Karpas-422 (cell line): ENCODE data around the gene HTT. TPM values are rescaled to one million over a fixed set of nuclear protein-coding genes. Genes with fewer than 3 reads are reported as not detected.

Experiments used
- DNase-seq: peaks from one replicate; pipeline ENCODE4 v3.0.0-alpha.2; 2015
- H2AFZ ChIP-seq: fragments of 200-600 bp; sonication (generic); 2 replicates; pipeline ENCODE4 v1.6.1; 2014; ENCODE audit warnings: antibody characterized with exemption, low read length, mixed read lengths
- H3K27ac ChIP-seq: fragments of 200-600 bp; sonication (generic); 2 replicates; pipeline ENCODE4 v1.5.1; 2014; ENCODE audit warnings: mild to moderate bottlenecking, low read length, moderate library complexity
- H3K27me3 ChIP-seq: fragments of 200-600 bp; sonication (generic); 2 replicates; pipeline ENCODE4 v1.6.1; 2014; ENCODE audit warnings: low read length, mixed read lengths
- H3K36me3 ChIP-seq: fragments of 200-600 bp; sonication (generic); 2 replicates; pipeline ENCODE4 v1.6.1; 2014; ENCODE audit warnings: low read length, mixed read lengths; ENCODE audit not compliant: insufficient read depth
- H3K4me1 ChIP-seq: fragments of 200-600 bp; sonication (generic); 2 replicates; pipeline ENCODE4 v1.6.1; 2014; ENCODE audit warnings: mild to moderate bottlenecking, low read length, mixed read lengths
- H3K4me2 ChIP-seq: fragments of 200-600 bp; sonication (generic); 2 replicates; pipeline ENCODE4 v1.6.1; 2014; ENCODE audit warnings: low read length, low read depth, mild to moderate bottlenecking; ENCODE audit not compliant: poor library complexity, severe bottlenecking
- H3K4me3 ChIP-seq: fragments of 200-600 bp; sonication (generic); 2 replicates; pipeline ENCODE4 v1.5.1; 2014; ENCODE audit warnings: mild to moderate bottlenecking, antibody characterized with exemption, low read length, mixed read lengths
- H3K79me2 ChIP-seq: fragments of 200-600 bp; sonication (generic); 2 replicates; pipeline ENCODE4 v1.6.1; 2014; ENCODE audit warnings: mild to moderate bottlenecking, low read length, mixed read lengths
- H3K9ac ChIP-seq: fragments of 200-600 bp; sonication (generic); 2 replicates; pipeline ENCODE4 v1.6.0; 2014; ENCODE audit warnings: low read length
- H3K9me2 ChIP-seq: fragments of 200-600 bp; sonication (generic), shearing (Covaris generic); replicated peaks from 2 replicates; pipeline ENCODE4 v1.6.0; 2014; ENCODE audit warnings: mild to moderate bottlenecking, low read length, moderate library complexity; ENCODE audit not compliant: insufficient read depth
- H3K9me3 ChIP-seq: fragments of 300-700, 200-600 bp; sonication (generic); 2 replicates; pipeline ENCODE4 v1.6.1; 2014; ENCODE audit warnings: low read length, mixed read lengths
- H4K20me1 ChIP-seq: fragments of 200-600 bp; sonication (generic); 2 replicates; pipeline ENCODE4 v1.6.1; 2014; ENCODE audit warnings: mild to moderate bottlenecking, antibody characterized with exemption, low read length, low read depth; ENCODE audit not compliant: insufficient read depth
- total RNA-seq: library from RNA; depleted of rRNA; stranded (reverse); fragments of >200 nt; shearing (Covaris generic); gene quantifications from 2 replicates; pipeline ENCODE4 v1.2.3, GENCODE V29; 2014; ENCODE audit warnings: low replicate concordance

HTT gene
- total RNA-seq, 1 experiment from 2014 or later = 24.8 TPM

- peaks cover 11% of the 10 kb centered on the region; the same call in 1 of the 2 replicates for H4K20me1 ChIP-seq
- H3K27ac ChIP-seq = no peak overlapping the region
- H3K9ac ChIP-seq = no peak overlapping the region
- no peaks in the 10 kb centered on the region for H3K36me3 ChIP-seq
- no peak overlapping the region for H3K4me2 ChIP-seq
- H2AFZ ChIP-seq = no peak overlapping the region
- peaks cover 19% of the 10 kb centered on the region for H3K79me2 ChIP-seq
- no peaks in the 10 kb centered on the region for H3K9me2 ChIP-seq
- H3K9me3 ChIP-seq = no peaks in the 10 kb centered on the region
- no peaks in the 10 kb centered on the region for H3K27me3 ChIP-seq
- H3K4me1 ChIP-seq = peaks cover 19% of the 10 kb centered on the region
- no peak for DNase-seq
- no peak overlapping the region for H3K4me3 ChIP-seq
These were observed 2.7 kb upstream of the HTT start for GRCh38 chr4:3071811-3072210.

- Histone ChIP-seq H3K9ac (peak overlapping the region; percentile 82), H3K27me3 (no peaks in the 10 kb centered on the region), H3K4me3 (peak overlapping the region; percentile 70), H3K4me1 (peaks cover 35% of the 10 kb centered on the region), H3K9me3 (no peaks in the 10 kb centered on the region), H3K79me2 (peaks cover 35% of the 10 kb centered on the region), H3K4me2 (peak overlapping the region; percentile 79), H4K20me1 (peaks cover 11% of the 10 kb centered on the region; the same call in 1 of the 2 replicates), H3K9me2 (no peaks in the 10 kb centered on the region), H2AFZ (peak overlapping the region; percentile 96; the same call in 1 of the 2 replicates), H3K36me3 (no peaks in the 10 kb centered on the region), H3K27ac (no peak overlapping the region)
- DNase-seq = no peak
These were observed 1.1 kb upstream of the HTT start for GRCh38 chr4:3073158-3074077.

- Histone ChIP-seq H3K27ac (peak overlapping the region; percentile 71), H2AFZ (no peak overlapping the region), H3K27me3 (no peaks in the 10 kb centered on the region), H3K4me3 (peak overlapping the region; percentile 100), H3K36me3 (no peaks in the 10 kb centered on the region), H3K9ac (peak overlapping the region; percentile 99), H4K20me1 (peaks cover 11% of the 10 kb centered on the region; the same call in 1 of the 2 replicates), H3K9me2 (no peaks in the 10 kb centered on the region), H3K79me2 (peaks cover 52% of the 10 kb centered on the region), H3K4me1 (peaks cover 40% of the 10 kb centered on the region), H3K4me2 (peak overlapping the region; percentile 96), H3K9me3 (no peaks in the 10 kb centered on the region)
- peak; percentile 89 for DNase-seq
These were observed 568 bp downstream of the HTT start for GRCh38 chr4:3074846-3075651.

- Histone ChIP-seq H3K4me1 (peaks cover 40% of the 10 kb centered on the region), H3K9me2 (no peaks in the 10 kb centered on the region), H4K20me1 (peaks cover 11% of the 10 kb centered on the region; the same call in 1 of the 2 replicates), H3K27me3 (no peaks in the 10 kb centered on the region), H2AFZ (no peak overlapping the region), H3K4me3 (peak overlapping the region; percentile 100), H3K9ac (peak overlapping the region; percentile 99), H3K36me3 (no peaks in the 10 kb centered on the region), H3K79me2 (peaks cover 57% of the 10 kb centered on the region), H3K4me2 (peak overlapping the region; percentile 96), H3K27ac (peak overlapping the region; percentile 71), H3K9me3 (no peaks in the 10 kb centered on the region)
- no peak for DNase-seq
These were observed 1.1 kb downstream of the HTT start for GRCh38 chr4:3075652-3075981.

DNA sequence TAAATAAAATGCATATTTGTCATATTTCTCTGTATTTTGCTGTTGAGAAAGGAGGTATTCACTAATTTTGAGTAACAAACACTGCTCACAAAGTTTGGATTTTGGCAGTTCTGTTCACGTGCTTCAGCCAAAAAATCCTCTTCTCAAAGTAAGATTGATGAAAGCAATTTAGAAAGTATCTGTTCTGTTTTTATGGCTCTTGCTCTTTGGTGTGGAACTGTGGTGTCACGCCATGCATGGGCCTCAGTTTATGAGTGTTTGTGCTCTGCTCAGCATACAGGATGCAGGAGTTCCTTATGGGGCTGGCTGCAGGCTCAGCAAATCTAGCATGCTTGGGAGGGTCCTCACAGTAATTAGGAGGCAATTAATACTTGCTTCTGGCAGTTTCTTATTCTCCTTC, 3.3 kb downstream of the HTT start:
- H3K4me3 ChIP-seq = no peak overlapping the region
- H3K79me2 ChIP-seq = peaks cover 79% of the 10 kb centered on the region
- H2AFZ ChIP-seq = no peak overlapping the region
- H3K36me3 ChIP-seq = no peaks in the 10 kb centered on the region
- H3K9ac ChIP-seq = no peak overlapping the region
- H3K27ac ChIP-seq = peak overlapping the region; percentile 71
- H3K9me3 ChIP-seq = no peaks in the 10 kb centered on the region
- H3K4me2 ChIP-seq = peak overlapping the region; percentile 96
- no peaks in the 10 kb centered on the region for H3K27me3 ChIP-seq
- H3K9me2 ChIP-seq = no peaks in the 10 kb centered on the region
- peaks cover 11% of the 10 kb centered on the region; the same call in 1 of the 2 replicates for H4K20me1 ChIP-seq
- DNase-seq = peak; percentile 62
- peaks cover 40% of the 10 kb centered on the region for H3K4me1 ChIP-seq

- peaks cover 32% of the 10 kb centered on the region for H3K4me1 ChIP-seq
- H3K9ac ChIP-seq = no peak overlapping the region
These were observed 5.2 kb downstream of the HTT start for GRCh38 chr4:3079694-3080123.

DNA sequence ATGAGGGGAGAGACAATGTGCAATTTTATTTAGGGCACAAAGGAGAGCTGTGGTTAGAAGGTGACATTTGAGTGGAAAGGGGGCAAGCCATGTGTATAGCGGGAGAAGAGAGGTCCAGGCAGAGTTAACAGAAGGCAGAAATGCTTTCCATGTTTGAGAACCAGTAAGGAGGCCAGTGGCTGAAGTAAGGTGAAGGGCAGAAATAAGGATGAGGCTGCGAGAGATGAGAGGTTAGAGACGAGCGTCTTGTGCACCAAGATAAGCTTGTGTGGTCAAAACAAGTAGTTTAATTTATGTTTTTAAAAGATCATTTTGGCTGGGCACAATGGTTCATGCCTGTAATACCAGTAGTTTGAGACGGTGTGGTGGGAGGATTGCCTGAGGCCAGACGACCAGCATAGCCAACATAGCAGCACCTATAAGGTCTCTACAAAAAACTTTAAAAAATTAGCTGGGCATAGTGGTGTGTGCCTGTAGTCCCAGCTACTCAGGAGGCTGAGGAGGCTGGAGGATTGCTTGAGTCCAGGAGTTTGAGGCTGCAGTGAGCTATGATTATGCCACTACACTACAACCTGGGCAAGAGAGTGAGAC, 8.5 kb downstream of the HTT start:
- Histone ChIP-seq H3K36me3 (peaks cover 12% of the 10 kb centered on the region), H3K4me2 (no peak overlapping the region), H3K27me3 (no peaks in the 10 kb centered on the region), H3K79me2 (peaks cover 95% of the 10 kb centered on the region), H3K4me1 (peaks cover 10% of the 10 kb centered on the region), H2AFZ (no peak overlapping the region), H3K4me3 (no peak overlapping the region), H4K20me1 (no peaks in the 10 kb centered on the region), H3K9ac (no peak overlapping the region), H3K9me3 (no peaks in the 10 kb centered on the region), H3K27ac (no peak overlapping the region), H3K9me2 (no peaks in the 10 kb centered on the region)
- no peak for DNase-seq

More at GRCh38 chr4:3079694-3080123, 5.2 kb downstream of the HTT start:
- Histone ChIP-seq H3K27me3 (no peaks in the 10 kb centered on the region), H3K27ac (no peak overlapping the region), H3K9me3 (no peaks in the 10 kb centered on the region), H3K36me3 (no peaks in the 10 kb centered on the region), H3K9me2 (no peaks in the 10 kb centered on the region), H4K20me1 (peaks cover 11% of the 10 kb centered on the region; the same call in 1 of the 2 replicates), H2AFZ (no peak overlapping the region), H3K79me2 (peaks cover 97% of the 10 kb centered on the region), H3K4me3 (no peak overlapping the region), H3K4me2 (no peak overlapping the region)
- DNase-seq = no peak
